HUES6 (cell line): Measurements from ENCODE around the gene ELMO3.
A peak's percentile ranks its signal among the peaks of the same experiment; 100 is the strongest.

Source experiments
- H3K27ac ChIP-seq: 2 replicates; pipeline ENCODE4 v1.7.0; 2013; ENCODE audit warnings: low read depth, mild to moderate bottlenecking, low read length, inconsistent platforms
- H3K27me3 ChIP-seq: 2 replicates; pipeline ENCODE4 v1.6.1; 2013; ENCODE audit warnings: low read length; ENCODE audit not compliant: control insufficient read depth, insufficient read depth
- H3K36me3 ChIP-seq: 2 replicates; pipeline ENCODE4 v1.6.1; 2013; ENCODE audit warnings: low read length; ENCODE audit not compliant: control insufficient read depth, insufficient read depth
- H3K4me1 ChIP-seq: 2 replicates; pipeline ENCODE4 v1.6.1; 2013; ENCODE audit warnings: low read length; ENCODE audit not compliant: control insufficient read depth, insufficient read depth
- H3K4me3 ChIP-seq: 2 replicates; pipeline ENCODE4 v1.5.1; 2013; ENCODE audit warnings: low read depth, low read length
- H3K9ac ChIP-seq: one replicate; pipeline ENCODE4 v1.6.1; 2013; ENCODE audit warnings: mild to moderate bottlenecking, low read length
- H3K9me3 ChIP-seq: 2 replicates; pipeline ENCODE4 v1.6.1; 2013; ENCODE audit warnings: low read depth, low read length; ENCODE audit not compliant: control insufficient read depth, insufficient read depth

The ELMO3 gene

DNA sequence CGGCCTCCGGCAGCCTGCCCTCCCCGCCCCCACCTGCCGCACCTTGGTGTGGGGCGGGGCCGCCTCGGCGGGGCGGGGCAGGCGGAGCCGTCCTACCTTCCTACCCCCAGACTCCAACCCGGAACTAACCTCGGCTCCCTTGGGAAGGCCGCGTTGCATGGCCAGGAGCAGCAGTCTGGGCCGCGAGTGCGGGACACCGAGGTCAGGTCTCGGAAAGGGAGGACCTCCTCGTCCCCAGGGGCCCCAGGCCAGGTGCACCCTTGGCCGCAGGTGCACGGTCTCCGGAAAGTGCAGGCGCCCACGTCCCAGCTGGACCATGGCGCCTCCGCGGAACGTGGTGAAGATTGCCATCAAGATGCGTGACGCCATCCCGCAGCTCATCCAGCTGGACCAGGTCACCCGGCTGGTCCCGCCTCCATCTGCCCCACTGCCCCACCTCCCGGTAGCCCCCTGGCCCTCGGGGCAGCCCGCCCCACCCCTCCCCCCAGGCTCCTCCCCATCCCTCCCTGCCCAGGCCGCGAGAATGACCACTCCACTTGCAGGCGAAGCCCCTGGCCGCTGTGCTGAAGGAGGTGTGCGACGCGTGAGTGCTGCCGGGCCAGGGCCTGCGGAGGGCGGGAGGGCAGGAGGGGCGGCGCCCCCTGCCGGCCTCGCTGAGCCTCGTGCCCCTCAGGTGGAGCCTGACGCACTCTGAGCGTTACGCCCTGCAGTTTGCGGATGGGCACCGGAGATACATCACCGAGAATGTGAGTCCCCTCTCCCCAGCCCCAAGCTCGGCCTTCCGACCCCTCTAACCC, at the start of gene ELMO3:
Gene ELMO3 (plus strand): TSS at position 121 of the 797 bp plus-strand sequence. CDS start 196 bp downstream, at position 317.
- Histone ChIP-seq H3K36me3 (peaks cover 70% of the 10 kb centered on the region), H3K9me3 (no peaks in the 10 kb centered on the region), H3K4me1 (peaks cover 4% of the 10 kb centered on the region; the same call in 1 of the 2 replicates), H3K4me3 (peak within 1 kb of the TSS; percentile 92), H3K27ac (no peak within 1 kb of the TSS; the same call in 1 of the 2 replicates), H3K27me3 (no peaks in the 10 kb centered on the region), H3K9ac (peak within 1 kb of the TSS; percentile 76)

DNA sequence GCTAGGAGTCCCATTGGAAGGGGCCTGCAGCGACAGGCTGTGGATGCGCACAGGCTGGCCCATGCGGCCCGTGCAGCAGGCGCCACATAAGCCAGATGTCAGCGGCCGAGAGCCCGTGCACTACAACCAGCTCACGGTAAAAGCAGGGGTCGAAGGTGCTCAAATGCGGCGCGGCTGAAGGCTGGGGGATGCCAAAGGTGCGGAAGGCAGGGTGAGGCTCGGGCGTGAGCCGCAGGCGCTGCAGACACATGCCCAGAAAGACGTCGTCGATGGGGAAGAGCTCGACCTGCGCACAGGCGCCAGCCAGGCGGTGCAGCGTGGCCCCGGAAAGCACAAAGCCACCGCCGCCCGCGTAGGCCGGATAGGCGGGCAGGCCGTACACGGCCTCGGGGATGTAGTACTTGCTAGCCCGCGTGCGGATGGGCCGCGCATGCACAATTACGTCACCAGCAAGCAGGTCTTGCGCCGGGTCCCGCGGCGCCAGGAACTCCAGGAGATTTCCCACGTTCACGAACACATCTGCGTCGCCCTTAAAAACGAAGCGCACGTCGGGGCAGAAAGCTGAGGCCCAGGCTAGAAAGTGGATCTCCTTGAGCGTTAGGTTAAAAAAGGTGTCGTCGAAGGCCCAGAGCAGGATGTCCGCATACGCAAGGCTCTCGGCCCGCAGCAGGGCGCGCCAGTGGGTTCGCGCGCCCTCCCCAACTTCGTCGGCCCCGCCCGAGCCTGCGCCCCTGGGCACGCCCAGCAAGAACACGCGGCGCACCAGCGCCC, 49.5 kb upstream of the ELMO3 start:
- peaks cover 42% of the 10 kb centered on the region for H3K27me3 ChIP-seq

GRCh38 chr16:67150047-67150832, 48.7 kb upstream of the ELMO3 start:
- Histone ChIP-seq H3K9ac (peak overlapping the region; percentile 10), H3K27ac (no peak overlapping the region), H3K4me1 (0 out of 2 replicates have a peak, but pooled peaks cover 4% of the 10 kb centered on the region), H3K36me3 (peaks cover 40% of the 10 kb centered on the region), H3K9me3 (no peaks in the 10 kb centered on the region), H3K27me3 (peaks cover 50% of the 10 kb centered on the region), H3K4me3 (peak overlapping the region; percentile 76)

More for the DNA sequence above, 49.5 kb upstream of the ELMO3 start:
- Histone ChIP-seq H3K4me3 (peak overlapping the region; percentile 76), H3K9ac (no peak overlapping the region), H3K4me1 (0 out of 2 replicates have a peak, but pooled peaks cover 4% of the 10 kb centered on the region), H3K36me3 (peaks cover 48% of the 10 kb centered on the region), H3K9me3 (no peaks in the 10 kb centered on the region), H3K27ac (no peak overlapping the region)

DNA sequence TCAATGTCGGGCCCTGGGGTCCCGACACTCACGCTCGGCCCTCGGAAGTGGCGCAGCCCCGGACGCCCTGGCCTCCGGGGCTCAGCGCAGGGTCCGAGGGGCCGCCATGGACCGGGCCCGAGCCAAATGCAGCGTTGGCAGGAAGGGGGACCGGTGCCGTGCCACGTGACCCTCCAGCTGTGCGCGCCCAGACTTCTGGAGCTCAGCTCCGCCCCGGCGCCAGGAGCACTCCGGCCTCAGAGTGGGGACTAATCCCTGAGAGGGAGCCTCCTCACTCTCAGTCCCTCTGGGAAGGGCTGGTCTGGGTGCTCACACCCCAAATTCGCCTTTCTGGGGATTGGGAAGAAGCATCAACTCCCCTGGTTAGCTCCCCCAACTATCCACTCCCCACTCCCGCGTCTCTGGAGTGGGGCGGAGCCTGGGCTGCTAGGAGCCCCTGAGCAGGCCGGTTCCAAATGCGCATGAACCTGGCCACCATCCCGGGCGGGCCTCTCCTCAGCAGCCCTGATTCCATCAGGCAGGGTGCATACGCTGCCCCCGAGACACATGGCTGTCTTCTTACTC, 48.0 kb upstream of the ELMO3 start, which contains the start of gene B3GNT9:
Gene B3GNT9 (minus strand): TSS at position 166 of the 564 bp plus-strand sequence. CDS start 513 bp downstream, outside the sequence.
- Histone ChIP-seq H3K4me1 (0 out of 2 replicates have a peak, but pooled peaks cover 4% of the 10 kb centered on the region), H3K27me3 (peaks cover 57% of the 10 kb centered on the region), H3K9me3 (no peaks in the 10 kb centered on the region), H3K36me3 (peaks cover 33% of the 10 kb centered on the region), H3K27ac (no peak within 1 kb of the TSS), H3K9ac (peak within 1 kb of the TSS; percentile 10), H3K4me3 (peak within 1 kb of the TSS; percentile 76)

DNA sequence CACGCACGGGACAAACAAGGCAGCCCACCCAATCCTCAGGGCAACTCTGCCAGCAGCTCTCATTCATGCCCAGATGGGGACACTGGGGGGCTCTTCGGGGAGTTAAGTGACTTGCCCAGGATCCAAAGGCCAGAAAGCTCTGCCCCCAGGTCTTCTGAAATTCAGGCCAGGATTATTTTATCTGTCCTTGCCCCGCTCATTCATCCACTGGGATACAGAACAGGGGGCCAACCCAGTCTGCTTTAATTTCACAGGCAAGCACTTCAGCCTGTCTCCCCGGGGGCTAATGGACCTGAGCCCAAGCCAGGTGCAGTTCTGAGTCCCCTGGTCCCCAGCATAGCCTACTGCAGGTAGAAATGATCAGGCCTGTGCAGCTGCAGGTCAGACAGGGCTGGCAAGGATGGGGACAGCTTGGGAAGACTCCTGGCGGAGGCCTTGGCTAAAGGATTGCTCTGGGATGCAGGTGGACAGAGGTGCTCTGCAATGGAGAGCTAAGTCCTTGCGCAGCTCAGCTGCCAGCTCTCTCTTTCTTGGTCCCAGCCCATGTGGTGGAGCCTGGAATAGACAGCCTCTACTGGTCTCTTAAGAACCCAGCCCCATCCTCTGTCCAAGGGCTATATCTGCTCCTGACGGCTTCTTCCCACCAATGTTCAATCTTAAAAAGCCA, 47.4 kb upstream of the ELMO3 start:
- Histone ChIP-seq H3K27ac (no peak overlapping the region), H3K9ac (no peak overlapping the region), H3K36me3 (peaks cover 27% of the 10 kb centered on the region), H3K4me3 (peak overlapping the region; percentile 76), H3K27me3 (peaks cover 63% of the 10 kb centered on the region), H3K4me1 (0 out of 2 replicates have a peak, but pooled peaks cover 4% of the 10 kb centered on the region), H3K9me3 (no peaks in the 10 kb centered on the region)

- Histone ChIP-seq H3K27ac (no peak overlapping the region), H3K36me3 (no peaks in the 10 kb centered on the region), H3K9me3 (no peaks in the 10 kb centered on the region), H3K4me3 (peak overlapping the region; percentile 50), H3K27me3 (peaks cover 95% of the 10 kb centered on the region), H3K9ac (no peak overlapping the region), H3K4me1 (peaks cover 9% of the 10 kb centered on the region; the same call in 1 of the 2 replicates)
Measured at GRCh38 chr16:67154578-67155294, 44.2 kb upstream of the ELMO3 start.

DNA sequence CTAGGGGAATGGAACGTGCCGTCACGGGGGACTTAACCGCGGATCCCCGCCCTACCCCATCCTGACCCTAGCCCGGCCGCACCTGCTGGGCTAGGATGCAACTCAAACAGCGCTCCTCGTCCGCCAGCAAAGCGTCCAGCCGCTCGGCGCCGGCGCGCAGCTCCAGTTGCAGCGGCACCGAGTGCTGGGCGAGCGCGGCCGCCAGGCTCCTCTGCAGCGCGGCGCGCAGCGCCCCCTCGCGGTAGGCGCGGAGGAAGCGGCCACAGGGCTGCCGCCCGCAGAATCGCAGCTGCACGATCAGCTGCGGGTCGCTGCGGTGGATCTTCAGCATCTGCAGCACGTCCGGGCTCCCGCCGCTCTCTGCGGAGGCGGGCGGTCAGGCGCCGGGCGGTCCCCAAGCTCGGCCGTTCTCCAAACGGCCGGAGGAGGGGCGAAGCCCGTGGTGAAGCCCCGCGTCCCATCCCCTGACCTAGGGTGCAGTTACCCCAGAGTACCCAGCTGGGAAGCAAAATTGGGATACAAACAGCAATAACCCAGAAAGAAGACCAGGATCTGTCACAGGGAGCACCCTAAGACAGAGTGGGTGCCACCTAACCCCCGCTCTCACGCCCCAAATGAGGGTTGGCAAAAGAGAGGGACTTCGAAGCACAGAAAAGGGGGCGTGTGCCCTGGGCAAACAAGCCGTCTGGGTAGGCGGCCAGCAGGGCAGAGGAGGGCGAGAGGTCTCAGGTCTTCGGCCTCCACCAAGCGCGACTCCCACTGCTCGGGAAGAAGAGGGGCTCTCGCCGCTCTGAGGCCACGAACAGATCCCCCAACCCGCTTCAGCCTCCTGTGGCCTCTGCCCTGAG, 43.4 kb upstream of the ELMO3 start:
- H3K4me1 ChIP-seq: peaks cover 9% of the 10 kb centered on the region; the same call in 1 of the 2 replicates
- H3K9me3 ChIP-seq: no peaks in the 10 kb centered on the region
- H3K27ac ChIP-seq: no peak overlapping the region
- H3K36me3 ChIP-seq: no peaks in the 10 kb centered on the region
- H3K4me3 ChIP-seq: peak overlapping the region; percentile 50
- H3K27me3 ChIP-seq: peaks cover 99% of the 10 kb centered on the region
- no peak overlapping the region for H3K9ac ChIP-seq

- Histone ChIP-seq H3K27ac (no peak overlapping the region), H3K36me3 (no peaks in the 10 kb centered on the region), H3K27me3 (peaks cover 100% of the 10 kb centered on the region), H3K4me1 (peaks cover 8% of the 10 kb centered on the region; the same call in 1 of the 2 replicates), H3K9ac (no peak overlapping the region), H3K9me3 (no peaks in the 10 kb centered on the region), H3K4me3 (no peak overlapping the region)
Measured at GRCh38 chr16:67156143-67156844, 42.6 kb upstream of the ELMO3 start.
